ENCODE results near the gene CARNS1. TPM values are rescaled to one million over a fixed set of nuclear protein-coding genes. Genes with fewer than 3 reads are reported as not detected.

Gene CARNS1
- total and polyA plus RNA-seq, 8 donors: 0.39 to 2.2 (median 0.90) TPM

Other genes with a start within 250 kb of the CARNS1 start
- gene GRK2, start 149.2 kb upstream of the CARNS1 start, total RNA-seq: 10 to 100 TPM; 19.1 to 31.9 (median 21.5) TPM
- gene GRK2, start 149.2 kb upstream of the CARNS1 start, polyA plus RNA-seq: 10 to 100 TPM; 52.8 to 60.6 TPM
- 10 to 100 TPM in 5 of 6 donors, 1 to 10 TPM in 1; 9.8 to 31.3 (median 12.3) TPM for gene ANKRD13D, start 126.4 kb upstream of the CARNS1 start, total RNA-seq
- 10 to 100 TPM; 60.0 to 60.7 TPM for gene ANKRD13D, start 126.4 kb upstream of the CARNS1 start, polyA plus RNA-seq
- 10 to 100 TPM; 15.2 to 29.1 (median 21.2) TPM for gene SSH3, start 112.1 kb upstream of the CARNS1 start, total RNA-seq
- gene SSH3, start 112.1 kb upstream of the CARNS1 start, polyA plus RNA-seq: 10 to 100 TPM; 29.0 to 29.2 TPM
- 10 to 100 TPM; 35.0 to 50.8 (median 43.4) TPM for gene POLD4, start 62.1 kb upstream of the CARNS1 start, total RNA-seq
- gene POLD4, start 62.1 kb upstream of the CARNS1 start, polyA plus RNA-seq: 10 to 100 TPM; 80.6 to 99.3 TPM
- 1 to 10 TPM; 1.3 to 5.0 (median 2.3) TPM for gene CLCF1, start 42.1 kb upstream of the CARNS1 start, total RNA-seq
- 10 to 100 TPM in 1 of 2 donors, 1 to 10 TPM in 1; 9.4 to 11.2 TPM for gene CLCF1, start 42.1 kb upstream of the CARNS1 start, polyA plus RNA-seq
- gene RAD9A, start 23.7 kb upstream of the CARNS1 start, total RNA-seq: 10 to 100 TPM in 5 of 6 donors, 1 to 10 TPM in 1; 9.4 to 18.0 (median 12.8) TPM
- 10 to 100 TPM; 39.8 to 45.2 TPM for gene RAD9A, start 23.7 kb upstream of the CARNS1 start, polyA plus RNA-seq
- gene PPP1CA, start 13.8 kb upstream of the CARNS1 start, total RNA-seq: 10 to 100 TPM; 49.0 to 72.8 (median 62.9) TPM
- gene PPP1CA, start 13.8 kb upstream of the CARNS1 start, polyA plus RNA-seq: 10 to 100 TPM; 57.7 to 68.5 TPM
- 1 to 10 TPM in 4 of 6 donors, under 1 TPM in 2; 0.05 to 2.9 (median 1.1) TPM for gene TBC1D10C, start 11.6 kb upstream of the CARNS1 start, total RNA-seq
- 1 to 10 TPM; 1.5 to 2.5 TPM for gene TBC1D10C, start 11.6 kb upstream of the CARNS1 start, polyA plus RNA-seq
- gene RPS6KB2, start 12.8 kb downstream of the CARNS1 start, total RNA-seq: 10 to 100 TPM; 17.6 to 29.3 (median 21.7) TPM
- 10 to 100 TPM; 57.4 to 71.6 TPM for gene RPS6KB2, start 12.8 kb downstream of the CARNS1 start, polyA plus RNA-seq
- gene PTPRCAP, start 22.0 kb downstream of the CARNS1 start, total RNA-seq: 1 to 10 TPM in 4 of 6 donors, under 1 TPM in 2; 0.63 to 4.1 (median 1.8) TPM
- gene PTPRCAP, start 22.0 kb downstream of the CARNS1 start, polyA plus RNA-seq: 10 to 100 TPM; 10.9 to 13.1 TPM
- 10 to 100 TPM; 40.3 to 56.3 (median 47.7) TPM for gene CORO1B, start 27.8 kb downstream of the CARNS1 start, total RNA-seq
- 10 to 100 TPM; 53.0 to 66.4 TPM for gene CORO1B, start 27.8 kb downstream of the CARNS1 start, polyA plus RNA-seq
- gene GPR152, start 37.1 kb downstream of the CARNS1 start, total RNA-seq: not detected
- gene GPR152, start 37.1 kb downstream of the CARNS1 start, polyA plus RNA-seq: not detected
- gene CABP4, start 39.7 kb downstream of the CARNS1 start, total RNA-seq: 1 to 10 TPM in 2 of 6 donors, under 1 TPM in 3, not detected in 1; 0.58 to 1.5 (median 0.88) TPM
- 1 to 10 TPM in 1 of 2 donors, under 1 TPM in 1; 0.99 to 1.2 TPM for gene CABP4, start 39.7 kb downstream of the CARNS1 start, polyA plus RNA-seq
- 10 to 100 TPM; 45.1 to 72.1 (median 52.4) TPM for gene TMEM134, start 53.6 kb downstream of the CARNS1 start, total RNA-seq
- 10 to 100 TPM; 90.1 to 93.4 TPM for gene TMEM134, start 53.6 kb downstream of the CARNS1 start, polyA plus RNA-seq
- 10 to 100 TPM; 20.2 to 33.3 (median 23.6) TPM for gene AIP, start 67.3 kb downstream of the CARNS1 start, total RNA-seq
- 10 to 100 TPM; 45.1 to 45.8 TPM for gene AIP, start 67.3 kb downstream of the CARNS1 start, polyA plus RNA-seq
- 10 to 100 TPM; 10.2 to 34.3 (median 20.5) TPM for gene PITPNM1, start 89.7 kb downstream of the CARNS1 start, total RNA-seq
- gene PITPNM1, start 89.7 kb downstream of the CARNS1 start, polyA plus RNA-seq: 10 to 100 TPM; 34.4 to 35.7 TPM
- gene CDK2AP2, start 92.5 kb downstream of the CARNS1 start, total RNA-seq: 10 to 100 TPM; 27.1 to 41.8 (median 35.2) TPM
- 10 to 100 TPM; 46.4 to 65.6 TPM for gene CDK2AP2, start 92.5 kb downstream of the CARNS1 start, polyA plus RNA-seq
- gene CABP2, start 107.8 kb downstream of the CARNS1 start, total RNA-seq: not detected
- not detected for gene CABP2, start 107.8 kb downstream of the CARNS1 start, polyA plus RNA-seq
- 100 to 1,000 TPM; 169 to 350 (median 205) TPM for gene GSTP1, start 168.1 kb downstream of the CARNS1 start, total RNA-seq
- 100 to 1,000 TPM; 310 to 315 TPM for gene GSTP1, start 168.1 kb downstream of the CARNS1 start, polyA plus RNA-seq
- gene NDUFV1, start 191.3 kb downstream of the CARNS1 start, total RNA-seq: 100 to 1,000 TPM in 4 of 6 donors, 10 to 100 TPM in 2; 82.5 to 126 (median 109) TPM
- 100 to 1,000 TPM; 206 to 281 TPM for gene NDUFV1, start 191.3 kb downstream of the CARNS1 start, polyA plus RNA-seq
- 1 to 10 TPM; 4.3 to 7.3 (median 5.8) TPM for gene NUDT8, start 214.3 kb downstream of the CARNS1 start, total RNA-seq
- gene NUDT8, start 214.3 kb downstream of the CARNS1 start, polyA plus RNA-seq: 10 to 100 TPM in 1 of 2 donors, 1 to 10 TPM in 1; 6.4 to 11.0 TPM
- under 1 TPM in 3 of 6 donors, not detected in 3; 0.09 to 0.37 (median 0.24) TPM for gene TBX10, start 224.1 kb downstream of the CARNS1 start, total RNA-seq
- gene TBX10, start 224.1 kb downstream of the CARNS1 start, polyA plus RNA-seq: under 1 TPM in 1 of 2 donors, not detected in 1; 0.28 TPM
- 10 to 100 TPM in 1 of 6 donors, 1 to 10 TPM in 5; 5.2 to 14.1 (median 6.9) TPM for gene ACY3, start 235.1 kb downstream of the CARNS1 start, total RNA-seq
- 10 to 100 TPM; 16.5 to 17.9 TPM for gene ACY3, start 235.1 kb downstream of the CARNS1 start, polyA plus RNA-seq

Measured in pancreas (tissue), 8 donors.